ENCODE results near the gene DACT2.
"Not testable (repeated sequence)": the region's sequence is repeated elsewhere in the genome, so short reads cannot be mapped to it uniquely, and the experiment has no call there.

DACT2 gene

DNA sequence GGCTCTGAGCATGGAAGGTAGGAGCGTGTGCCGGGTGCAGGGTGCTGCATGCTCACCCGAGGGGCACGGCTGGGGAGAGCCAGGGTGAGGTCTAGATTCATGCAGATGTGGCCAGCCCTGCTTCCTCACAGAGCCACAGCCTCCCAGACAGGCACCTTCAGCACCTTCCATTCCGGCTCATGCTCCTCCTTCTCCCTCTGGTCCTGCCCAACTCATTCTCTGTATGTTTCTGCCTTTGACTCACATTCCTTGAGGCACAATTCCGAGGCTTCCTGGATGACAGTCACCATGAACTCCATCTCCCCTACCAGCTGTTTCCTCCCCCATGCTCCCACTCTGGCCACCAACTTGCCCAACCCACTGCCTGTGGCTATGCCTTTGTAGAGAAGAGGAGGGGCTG is 35.4 kb downstream of the DACT2 start:
- Histone ChIP-seq H3K36me3 (ENCODE audit: control insufficient read depth, low read depth, low read length) (no peaks in the 10 kb centered on the region), H3K27ac (ENCODE audit: low read length) (no peak overlapping the region), H3K9ac (ENCODE audit: low read length) (no peak overlapping the region), H3K4me1 (ENCODE audit: control insufficient read depth, low read depth, low read length) (no peaks in the 10 kb centered on the region), H3K9me3 (ENCODE audit: control insufficient read depth, low read depth, low read length) (no peaks in the 10 kb centered on the region), H3K4me3 (ENCODE audit: low read length) (no peak overlapping the region), H3K27me3 (ENCODE audit: control insufficient read depth, insufficient read depth, low read length) (no peaks in the 10 kb centered on the region)

DNA sequence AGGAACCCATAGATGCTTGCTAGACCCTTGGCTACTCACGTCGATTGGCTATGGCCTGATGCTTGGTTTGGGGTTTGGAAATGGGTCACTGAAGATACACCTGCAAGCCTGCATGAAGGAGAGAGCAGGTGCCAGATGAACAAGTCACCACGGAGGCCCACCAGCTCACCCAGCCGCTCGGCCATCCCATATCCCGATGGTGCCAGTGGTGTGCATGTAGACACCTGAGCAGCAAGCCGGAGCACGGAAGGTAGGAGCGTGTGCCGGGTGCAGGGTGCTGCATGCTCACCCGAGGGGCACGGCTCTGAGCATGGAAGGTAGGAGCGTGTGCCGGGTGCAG is 35.9 kb downstream of the DACT2 start:
- no peaks in the 10 kb centered on the region for H3K9me3 ChIP-seq (ENCODE audit: control insufficient read depth, low read depth, low read length)
- no peaks in the 10 kb centered on the region for H3K36me3 ChIP-seq (ENCODE audit: control insufficient read depth, low read depth, low read length)
- no peaks in the 10 kb centered on the region for H3K27me3 ChIP-seq (ENCODE audit: control insufficient read depth, insufficient read depth, low read length)
- no peak overlapping the region for H3K9ac ChIP-seq (ENCODE audit: low read length)
- H3K27ac ChIP-seq (ENCODE audit: low read length): no peak overlapping the region
- H3K4me1 ChIP-seq (ENCODE audit: control insufficient read depth, low read depth, low read length): no peaks in the 10 kb centered on the region
- no peak overlapping the region for H3K4me3 ChIP-seq (ENCODE audit: low read length)

DNA sequence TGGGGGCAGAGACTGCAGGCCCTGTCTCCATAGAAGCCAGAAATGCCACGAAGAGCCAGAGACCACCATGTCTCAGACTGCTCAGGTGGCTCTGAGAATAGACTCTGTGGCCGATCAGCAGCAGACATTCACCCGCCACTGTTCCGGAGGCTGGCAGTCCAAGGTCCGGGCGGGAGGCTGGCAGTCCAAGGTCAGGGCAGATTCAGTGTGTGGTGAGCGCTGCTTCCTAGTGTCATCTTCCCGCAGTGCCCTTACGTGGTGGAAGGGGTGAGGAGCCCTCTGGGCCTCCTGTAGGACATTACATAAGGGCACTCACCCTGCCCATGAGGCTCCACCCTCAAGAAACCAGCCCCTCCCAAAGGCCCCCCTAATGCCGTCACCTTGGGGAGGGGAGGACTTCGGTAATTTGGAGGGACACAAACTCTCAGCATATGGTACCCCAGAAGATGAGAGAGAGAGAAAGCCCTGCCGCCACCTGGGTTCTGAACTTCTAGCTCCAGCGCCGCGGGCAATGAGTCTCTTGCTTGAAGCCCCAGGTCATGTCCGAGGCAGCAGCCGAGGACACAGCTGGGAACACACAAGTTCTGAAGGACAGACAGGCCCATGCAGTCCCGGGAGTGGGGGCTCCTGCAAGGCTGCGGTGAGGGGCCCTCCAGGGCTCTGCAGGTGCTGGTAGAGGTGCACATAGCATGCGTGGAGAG is 36.4 kb downstream of the DACT2 start:
- Histone ChIP-seq H3K36me3 (ENCODE audit: control insufficient read depth, low read depth, low read length) (no peaks in the 10 kb centered on the region), H3K9ac (ENCODE audit: low read length) (no peak overlapping the region), H3K27ac (ENCODE audit: low read length) (no peak overlapping the region), H3K27me3 (ENCODE audit: control insufficient read depth, insufficient read depth, low read length) (no peaks in the 10 kb centered on the region), H3K4me3 (ENCODE audit: low read length) (no peak overlapping the region), H3K9me3 (ENCODE audit: control insufficient read depth, low read depth, low read length) (no peaks in the 10 kb centered on the region), H3K4me1 (ENCODE audit: control insufficient read depth, low read depth, low read length) (no peaks in the 10 kb centered on the region)

DNA sequence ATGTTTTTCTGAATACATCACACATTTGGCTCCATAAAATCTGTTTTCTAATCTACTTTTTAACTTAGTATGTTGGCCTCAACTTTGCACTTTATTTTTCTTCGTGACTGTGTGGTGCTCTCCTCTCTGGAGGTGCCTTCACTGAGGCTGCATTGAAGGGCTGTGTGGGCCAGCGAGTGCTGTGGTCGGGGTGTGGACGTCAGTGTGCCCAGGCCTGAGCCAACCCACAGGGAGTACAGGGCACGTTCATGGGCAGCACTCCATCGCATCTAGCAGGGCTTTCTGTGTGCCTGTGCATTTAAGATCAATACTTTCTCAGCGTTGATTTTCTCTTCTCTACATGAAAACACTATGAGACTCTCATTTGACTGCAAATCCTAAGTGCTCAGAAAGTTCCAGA is 37.8 kb downstream of the DACT2 start:
- no peaks in the 10 kb centered on the region for H3K4me1 ChIP-seq (ENCODE audit: control insufficient read depth, low read depth, low read length)
- H3K27ac ChIP-seq (ENCODE audit: low read length): no peak overlapping the region
- no peaks in the 10 kb centered on the region for H3K36me3 ChIP-seq (ENCODE audit: control insufficient read depth, low read depth, low read length)
- H3K4me3 ChIP-seq (ENCODE audit: low read length): no peak overlapping the region
- H3K9ac ChIP-seq (ENCODE audit: low read length): no peak overlapping the region
- H3K9me3 ChIP-seq (ENCODE audit: control insufficient read depth, low read depth, low read length): no peaks in the 10 kb centered on the region
- no peaks in the 10 kb centered on the region for H3K27me3 ChIP-seq (ENCODE audit: control insufficient read depth, insufficient read depth, low read length)

DNA sequence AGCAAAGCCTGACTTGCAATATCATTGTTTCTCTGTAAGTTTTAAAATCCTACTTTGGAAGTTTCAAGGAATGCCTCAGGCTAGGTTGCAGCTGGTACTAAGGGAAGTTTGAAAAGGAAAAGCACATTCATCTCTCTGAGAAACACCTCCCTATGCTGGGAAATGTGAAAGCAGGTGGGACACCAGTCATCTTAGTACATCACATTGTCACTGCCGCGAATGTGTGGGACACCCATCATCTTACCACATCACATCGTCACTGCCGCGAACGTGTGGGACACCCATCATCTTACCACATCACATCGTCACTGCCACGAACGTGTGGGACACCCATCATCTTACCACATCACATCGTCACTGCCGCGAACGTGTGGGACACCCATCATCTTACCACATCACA is 38.3 kb downstream of the DACT2 start:
- H3K27ac ChIP-seq (ENCODE audit: low read length); H3K9ac ChIP-seq (ENCODE audit: low read length); H3K27me3 ChIP-seq (ENCODE audit: control insufficient read depth, insufficient read depth, low read length); H3K36me3 ChIP-seq (ENCODE audit: control insufficient read depth, low read depth, low read length); H3K4me1 ChIP-seq (ENCODE audit: control insufficient read depth, low read depth, low read length); H3K9me3 ChIP-seq (ENCODE audit: control insufficient read depth, low read depth, low read length); H3K4me3 ChIP-seq (ENCODE audit: low read length): not testable (repeated sequence)

DNA sequence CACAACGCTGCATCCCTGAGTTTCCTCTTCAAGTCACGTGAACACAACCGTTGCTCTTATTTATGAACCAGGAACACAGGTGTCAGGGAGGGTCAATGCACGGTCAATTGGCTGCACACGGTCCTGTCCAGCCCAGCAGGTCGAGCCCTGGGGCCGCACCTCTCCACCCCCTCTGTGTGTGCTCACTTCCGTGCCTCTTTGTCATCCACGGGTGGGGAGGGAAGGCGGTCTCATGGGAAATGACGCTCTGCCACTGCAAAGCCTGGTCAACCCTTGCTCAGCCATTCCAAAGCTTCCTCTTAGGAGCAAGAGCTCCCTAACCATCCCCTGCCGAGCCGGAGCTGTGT is 38.7 kb downstream of the DACT2 start:
- Histone ChIP-seq H3K4me1 (ENCODE audit: control insufficient read depth, low read depth, low read length) (no peaks in the 10 kb centered on the region), H3K36me3 (ENCODE audit: control insufficient read depth, low read depth, low read length) (no peaks in the 10 kb centered on the region), H3K9ac (ENCODE audit: low read length) (no peak overlapping the region), H3K27ac (ENCODE audit: low read length) (no peak overlapping the region), H3K4me3 (ENCODE audit: low read length) (no peak overlapping the region), H3K9me3 (ENCODE audit: control insufficient read depth, low read depth, low read length) (no peaks in the 10 kb centered on the region), H3K27me3 (ENCODE audit: control insufficient read depth, insufficient read depth, low read length) (no peaks in the 10 kb centered on the region)

DNA sequence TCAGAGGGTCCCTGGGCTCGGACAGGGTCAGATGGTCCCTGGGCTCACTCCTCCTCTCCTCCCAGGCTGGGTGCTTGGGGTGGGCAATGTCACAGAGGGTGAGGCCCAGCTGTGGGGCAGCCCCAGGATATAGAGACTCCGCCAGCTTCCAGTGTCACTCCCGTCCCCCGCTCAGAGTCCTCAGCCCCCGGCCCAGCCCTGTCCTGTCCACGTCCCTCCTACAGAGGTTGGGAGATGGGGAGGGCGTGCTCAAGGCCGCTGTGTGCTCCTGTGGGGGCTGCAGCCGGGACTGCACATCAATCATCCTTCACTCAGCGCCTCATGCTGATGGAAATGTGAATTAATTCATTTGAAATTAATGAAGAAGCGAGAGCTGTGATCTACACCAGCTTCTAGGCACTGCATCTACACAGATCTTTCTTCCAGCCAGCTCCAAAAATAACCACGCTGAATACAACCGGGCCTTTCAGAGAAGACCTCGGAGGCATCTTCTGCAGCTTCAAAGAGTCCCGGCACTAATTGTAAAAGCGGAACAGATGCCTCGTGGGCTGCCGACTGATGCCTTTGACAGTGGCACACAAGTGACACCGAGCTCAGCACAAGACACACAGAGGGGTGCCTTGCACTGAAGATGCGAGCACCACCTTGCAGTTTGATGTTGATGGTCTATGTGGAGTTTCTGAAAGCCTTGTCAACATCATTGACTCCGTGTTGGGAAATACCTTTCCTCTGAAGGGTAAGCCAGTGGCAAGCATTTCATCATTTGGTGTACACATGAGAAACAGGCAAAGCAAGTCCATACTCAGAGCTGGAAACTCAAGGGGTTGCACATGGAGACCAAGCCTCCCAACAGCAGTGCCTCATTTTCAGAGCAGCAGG is 39.3 kb downstream of the DACT2 start:
- Histone ChIP-seq H3K27me3 (ENCODE audit: control insufficient read depth, insufficient read depth, low read length) (no peaks in the 10 kb centered on the region), H3K4me3 (ENCODE audit: low read length) (no peak overlapping the region), H3K36me3 (ENCODE audit: control insufficient read depth, low read depth, low read length) (no peaks in the 10 kb centered on the region), H3K9me3 (ENCODE audit: control insufficient read depth, low read depth, low read length) (no peaks in the 10 kb centered on the region), H3K4me1 (ENCODE audit: control insufficient read depth, low read depth, low read length) (no peaks in the 10 kb centered on the region), H3K9ac (ENCODE audit: low read length) (no peak overlapping the region), H3K27ac (ENCODE audit: low read length) (no peak overlapping the region)

DNA sequence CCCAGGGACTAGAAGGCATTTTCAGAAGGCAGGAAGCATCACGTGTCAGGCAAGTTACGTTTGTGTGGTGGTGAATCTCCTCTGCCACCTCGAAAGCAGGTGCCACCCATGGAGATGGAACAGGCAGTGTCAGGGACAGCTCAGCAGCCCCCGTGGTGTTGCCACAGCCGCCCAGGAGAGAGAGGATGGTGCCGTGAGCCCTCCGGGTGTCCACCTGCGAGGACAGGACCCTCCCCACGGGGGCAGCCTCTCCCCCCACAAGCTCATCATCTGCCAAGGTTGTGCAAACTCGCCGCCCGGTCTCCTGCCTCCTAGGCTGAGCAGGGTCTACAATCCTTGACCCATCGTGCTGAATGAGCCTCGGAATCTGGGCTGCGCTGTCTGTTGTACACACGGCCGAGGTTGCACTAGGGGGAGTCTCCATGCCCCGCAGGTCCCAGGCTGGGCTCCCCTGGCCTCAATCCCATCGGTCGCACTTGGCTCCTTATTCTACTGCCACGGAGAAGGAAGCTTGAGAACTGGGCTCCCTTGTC is 40.1 kb downstream of the DACT2 start:
- no peak overlapping the region for H3K4me3 ChIP-seq (ENCODE audit: low read length)
- no peak overlapping the region for H3K27ac ChIP-seq (ENCODE audit: low read length)
- H3K36me3 ChIP-seq (ENCODE audit: control insufficient read depth, low read depth, low read length): no peaks in the 10 kb centered on the region
- H3K4me1 ChIP-seq (ENCODE audit: control insufficient read depth, low read depth, low read length): peaks cover 2% of the 10 kb centered on the region
- H3K27me3 ChIP-seq (ENCODE audit: control insufficient read depth, insufficient read depth, low read length): no peaks in the 10 kb centered on the region
- no peaks in the 10 kb centered on the region for H3K9me3 ChIP-seq (ENCODE audit: control insufficient read depth, low read depth, low read length)
- no peak overlapping the region for H3K9ac ChIP-seq (ENCODE audit: low read length)

DNA sequence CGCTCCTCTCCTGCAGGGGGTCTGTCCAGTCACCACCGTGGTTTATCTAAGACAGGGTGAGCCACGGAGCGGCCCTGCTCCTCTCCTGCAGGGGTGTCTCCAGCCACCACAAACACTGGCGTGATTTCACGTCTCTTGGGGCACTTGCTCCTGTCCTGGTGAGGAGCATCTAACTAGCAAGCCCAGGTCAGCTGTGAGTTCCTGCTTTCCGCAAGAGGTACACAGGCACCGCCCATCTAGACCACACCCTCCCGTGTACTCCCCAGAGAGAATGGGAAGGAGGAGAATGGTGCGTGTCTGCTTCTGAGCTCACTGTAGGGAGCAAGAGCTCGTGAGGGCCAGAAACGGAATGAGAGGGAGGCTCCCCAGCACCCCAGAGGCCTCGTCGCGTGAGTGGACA is 40.7 kb downstream of the DACT2 start:
- H3K4me1 ChIP-seq (ENCODE audit: control insufficient read depth, low read depth, low read length): peaks cover 5% of the 10 kb centered on the region
- H3K9me3 ChIP-seq (ENCODE audit: control insufficient read depth, low read depth, low read length): no peaks in the 10 kb centered on the region
- H3K27me3 ChIP-seq (ENCODE audit: control insufficient read depth, insufficient read depth, low read length): no peaks in the 10 kb centered on the region
- H3K9ac ChIP-seq (ENCODE audit: low read length): no peak overlapping the region
- no peak overlapping the region for H3K4me3 ChIP-seq (ENCODE audit: low read length)
- no peaks in the 10 kb centered on the region for H3K36me3 ChIP-seq (ENCODE audit: control insufficient read depth, low read depth, low read length)
- H3K27ac ChIP-seq (ENCODE audit: low read length): no peak overlapping the region

DNA sequence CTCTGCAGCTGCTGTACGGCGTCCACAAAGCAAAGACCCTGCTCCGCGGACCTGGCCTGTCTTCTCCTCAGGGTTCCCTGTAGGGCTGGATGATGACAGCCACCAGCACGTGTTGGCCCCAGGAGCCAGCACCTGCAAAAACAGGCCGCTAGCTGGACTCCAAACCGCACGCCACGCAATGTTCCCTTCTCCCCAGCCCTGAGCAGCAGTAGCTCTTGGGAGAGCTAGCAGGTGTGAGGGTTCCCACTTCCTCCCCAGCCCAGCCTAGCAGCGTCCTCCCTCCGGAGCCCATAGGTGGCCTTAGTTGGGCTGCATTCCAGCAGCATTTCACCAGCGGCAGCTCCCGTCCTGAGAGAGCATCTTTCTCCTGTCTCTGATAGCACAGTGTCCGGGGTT is 42.3 kb downstream of the DACT2 start:
- Histone ChIP-seq H3K9me3 (ENCODE audit: control insufficient read depth, low read depth, low read length) (no peaks in the 10 kb centered on the region), H3K27me3 (ENCODE audit: control insufficient read depth, insufficient read depth, low read length) (peaks cover 6% of the 10 kb centered on the region), H3K9ac (ENCODE audit: low read length) (no peak overlapping the region), H3K27ac (ENCODE audit: low read length) (no peak overlapping the region), H3K4me1 (ENCODE audit: control insufficient read depth, low read depth, low read length) (peaks cover 13% of the 10 kb centered on the region), H3K36me3 (ENCODE audit: control insufficient read depth, low read depth, low read length) (no peaks in the 10 kb centered on the region), H3K4me3 (ENCODE audit: low read length) (no peak overlapping the region)

DNA sequence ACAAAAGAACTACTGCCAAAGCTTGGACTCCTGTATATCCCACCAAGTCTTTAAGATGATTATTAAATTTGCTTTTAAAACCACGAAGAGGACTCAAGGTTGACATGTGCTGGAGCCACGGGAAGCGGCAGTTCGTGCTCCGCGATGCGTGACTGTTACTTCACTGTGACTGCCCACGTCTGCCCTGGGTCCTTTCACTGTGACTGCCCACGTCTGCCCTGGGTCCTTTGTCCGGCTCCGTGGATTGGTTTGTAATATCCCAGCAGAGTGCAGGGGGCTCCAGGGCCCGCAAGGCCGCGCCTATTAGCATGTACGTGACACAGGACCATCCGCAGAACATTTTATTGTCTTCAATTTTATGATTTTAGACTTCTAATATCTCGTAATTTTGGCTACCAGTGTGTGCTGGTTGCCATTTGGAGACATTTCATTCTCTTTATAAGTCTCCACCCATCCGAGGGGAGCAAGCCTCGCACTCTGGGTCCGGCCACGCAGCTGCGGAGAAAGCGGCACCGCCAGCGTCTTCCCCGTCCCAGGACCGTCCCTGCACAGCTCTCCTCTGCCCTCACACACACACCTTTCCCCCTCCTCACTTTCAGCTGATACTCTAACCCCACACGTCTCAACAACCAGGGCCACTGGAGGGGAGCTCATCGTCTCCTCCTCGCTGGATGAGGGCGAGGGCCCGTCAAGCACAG is 42.9 kb downstream of the DACT2 start:
- Histone ChIP-seq H3K9me3 (ENCODE audit: control insufficient read depth, low read depth, low read length) (no peaks in the 10 kb centered on the region), H3K27me3 (ENCODE audit: control insufficient read depth, insufficient read depth, low read length) (peaks cover 6% of the 10 kb centered on the region), H3K36me3 (ENCODE audit: control insufficient read depth, low read depth, low read length) (no peaks in the 10 kb centered on the region), H3K4me3 (ENCODE audit: low read length) (no peak overlapping the region), H3K27ac (ENCODE audit: low read length) (no peak overlapping the region), H3K9ac (ENCODE audit: low read length) (no peak overlapping the region), H3K4me1 (ENCODE audit: control insufficient read depth, low read depth, low read length) (peaks cover 13% of the 10 kb centered on the region)

All from iPS-18a (cell line).